HFF-Myc (cell line): ENCODE measurements around the gene KCNJ4.

Experiments
- DNase-seq: peaks from one replicate; pipeline ENCODE4 v3.0.0-alpha.2; 2011; ENCODE audit warnings: low read depth; ENCODE audit errors: extremely low read depth
- H3K4me3 ChIP-seq: replicated peaks from 2 replicates; pipeline ENCODE4 v1.5.1; 2011; ENCODE audit warnings: low read depth, mild to moderate bottlenecking, control low read depth, low read length
- TF ChIP-seq, protein P1 (sequence below): IDR thresholded peaks from 2 replicates; pipeline ENCODE4 v1.5.1; 2012; ENCODE audit warnings: mild to moderate bottlenecking, low read depth, low read length, control low read depth; ENCODE audit errors: missing control alignments

Gene KCNJ4

DNA sequence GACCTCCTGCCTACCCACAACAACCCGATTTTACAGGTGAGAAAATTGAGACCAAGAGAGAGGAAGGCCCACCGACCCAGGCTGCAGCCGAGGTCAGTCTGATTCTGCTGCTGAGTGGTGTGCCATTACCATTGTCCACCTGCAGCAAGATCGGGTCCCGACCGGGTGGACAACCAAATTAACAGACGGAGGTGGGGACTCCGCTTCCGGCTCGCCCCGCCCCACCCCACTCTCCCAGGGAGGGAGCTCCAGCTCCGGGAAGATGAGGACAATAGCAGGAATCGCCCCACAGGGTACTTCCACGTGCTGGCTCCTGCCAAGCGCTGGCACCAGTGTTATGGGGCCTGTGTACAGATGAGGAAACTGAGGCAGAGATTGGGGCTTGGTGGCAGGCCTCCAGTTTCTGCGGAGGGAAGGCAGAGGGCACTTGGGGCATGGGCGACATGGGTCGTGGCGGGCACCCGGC, 12.5 kb upstream of the KCNJ4 start:
- DNase-seq = no peak
- peak overlapping the region; percentile 76 for H3K4me3 ChIP-seq
- TF ChIP-seq, protein P1, sequence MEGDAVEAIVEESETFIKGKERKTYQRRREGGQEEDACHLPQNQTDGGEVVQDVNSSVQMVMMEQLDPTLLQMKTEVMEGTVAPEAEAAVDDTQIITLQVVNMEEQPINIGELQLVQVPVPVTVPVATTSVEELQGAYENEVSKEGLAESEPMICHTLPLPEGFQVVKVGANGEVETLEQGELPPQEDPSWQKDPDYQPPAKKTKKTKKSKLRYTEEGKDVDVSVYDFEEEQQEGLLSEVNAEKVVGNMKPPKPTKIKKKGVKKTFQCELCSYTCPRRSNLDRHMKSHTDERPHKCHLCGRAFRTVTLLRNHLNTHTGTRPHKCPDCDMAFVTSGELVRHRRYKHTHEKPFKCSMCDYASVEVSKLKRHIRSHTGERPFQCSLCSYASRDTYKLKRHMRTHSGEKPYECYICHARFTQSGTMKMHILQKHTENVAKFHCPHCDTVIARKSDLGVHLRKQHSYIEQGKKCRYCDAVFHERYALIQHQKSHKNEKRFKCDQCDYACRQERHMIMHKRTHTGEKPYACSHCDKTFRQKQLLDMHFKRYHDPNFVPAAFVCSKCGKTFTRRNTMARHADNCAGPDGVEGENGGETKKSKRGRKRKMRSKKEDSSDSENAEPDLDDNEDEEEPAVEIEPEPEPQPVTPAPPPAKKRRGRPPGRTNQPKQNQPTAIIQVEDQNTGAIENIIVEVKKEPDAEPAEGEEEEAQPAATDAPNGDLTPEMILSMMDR = no peak

DNA sequence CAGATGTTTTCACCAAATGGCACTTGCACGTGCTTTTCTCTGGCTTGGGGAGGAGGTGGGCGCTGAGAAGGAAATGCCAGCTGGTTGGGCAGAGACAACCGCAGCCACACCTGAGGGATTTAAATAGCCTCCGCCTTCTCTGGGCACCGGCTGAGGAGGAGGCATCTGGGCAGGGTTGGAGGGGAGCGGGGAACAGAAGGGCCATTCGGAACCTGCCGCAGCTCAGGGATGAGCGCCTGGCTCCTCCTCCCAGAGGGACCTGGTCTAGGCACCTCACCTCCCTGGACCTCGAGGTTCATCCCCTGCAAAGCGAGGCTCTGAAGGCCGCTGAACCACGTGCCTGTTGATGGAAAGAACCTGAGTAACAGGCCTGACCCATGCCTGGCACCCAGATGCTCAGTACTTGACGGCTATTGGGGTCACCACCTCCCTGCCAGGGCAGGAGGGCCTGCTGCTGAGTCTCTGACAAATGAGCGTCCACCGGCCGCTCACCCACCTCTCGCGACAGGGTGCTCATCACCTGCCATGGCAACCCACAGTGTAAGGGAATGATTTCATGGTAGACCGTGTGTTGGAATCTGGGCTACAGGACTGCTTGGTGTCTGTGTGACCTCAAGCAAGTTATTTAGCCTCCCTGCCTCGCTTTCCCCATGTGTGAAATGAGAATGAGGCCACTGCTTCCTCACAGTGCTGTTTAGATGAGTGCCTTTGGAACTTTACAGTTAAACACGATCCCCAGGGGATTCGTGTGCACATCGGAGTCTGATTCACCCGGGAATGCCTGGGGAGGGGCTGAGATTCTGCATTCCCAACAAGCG, 10.9 kb upstream of the KCNJ4 start:
- TF ChIP-seq, protein P1 = no peak
- DNase-seq = no peak
- no peak overlapping the region for H3K4me3 ChIP-seq

DNA sequence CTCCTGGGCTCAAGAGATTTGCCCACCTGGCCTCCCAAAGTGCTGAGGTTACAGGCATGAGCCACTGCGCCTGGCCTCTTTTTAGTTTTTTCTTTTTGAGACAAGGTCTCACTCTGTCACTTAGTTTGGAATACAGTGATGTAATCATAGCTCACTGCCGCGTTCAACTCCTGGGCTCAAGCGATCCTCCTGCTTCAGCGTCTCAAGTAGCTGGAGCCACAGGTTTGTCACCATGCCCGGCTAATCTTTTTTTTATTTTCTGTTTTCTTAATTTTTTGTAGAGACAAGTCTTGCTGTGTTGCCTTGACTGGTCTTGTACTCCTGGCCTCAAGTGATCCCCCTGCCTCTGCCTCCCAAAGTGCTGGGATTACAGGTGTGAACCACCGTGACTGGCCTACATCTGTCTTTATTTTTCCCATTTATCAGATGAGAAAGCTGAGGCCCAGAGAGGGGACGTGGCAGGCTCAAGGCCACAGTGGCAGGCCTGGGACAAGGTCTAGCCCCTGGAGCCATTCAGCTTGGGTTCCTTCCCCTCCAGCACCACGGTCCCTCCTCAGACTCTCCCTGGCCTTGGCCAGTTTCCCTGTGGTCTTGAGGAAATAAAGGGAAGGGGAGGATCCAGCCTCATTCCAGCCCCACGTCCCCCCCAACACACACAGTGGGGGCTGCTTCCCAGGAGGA, 10.1 kb upstream of the KCNJ4 start:
- DNase-seq = no peak
- H3K4me3 ChIP-seq = no peak overlapping the region
- TF ChIP-seq, protein P1 = no peak

DNA sequence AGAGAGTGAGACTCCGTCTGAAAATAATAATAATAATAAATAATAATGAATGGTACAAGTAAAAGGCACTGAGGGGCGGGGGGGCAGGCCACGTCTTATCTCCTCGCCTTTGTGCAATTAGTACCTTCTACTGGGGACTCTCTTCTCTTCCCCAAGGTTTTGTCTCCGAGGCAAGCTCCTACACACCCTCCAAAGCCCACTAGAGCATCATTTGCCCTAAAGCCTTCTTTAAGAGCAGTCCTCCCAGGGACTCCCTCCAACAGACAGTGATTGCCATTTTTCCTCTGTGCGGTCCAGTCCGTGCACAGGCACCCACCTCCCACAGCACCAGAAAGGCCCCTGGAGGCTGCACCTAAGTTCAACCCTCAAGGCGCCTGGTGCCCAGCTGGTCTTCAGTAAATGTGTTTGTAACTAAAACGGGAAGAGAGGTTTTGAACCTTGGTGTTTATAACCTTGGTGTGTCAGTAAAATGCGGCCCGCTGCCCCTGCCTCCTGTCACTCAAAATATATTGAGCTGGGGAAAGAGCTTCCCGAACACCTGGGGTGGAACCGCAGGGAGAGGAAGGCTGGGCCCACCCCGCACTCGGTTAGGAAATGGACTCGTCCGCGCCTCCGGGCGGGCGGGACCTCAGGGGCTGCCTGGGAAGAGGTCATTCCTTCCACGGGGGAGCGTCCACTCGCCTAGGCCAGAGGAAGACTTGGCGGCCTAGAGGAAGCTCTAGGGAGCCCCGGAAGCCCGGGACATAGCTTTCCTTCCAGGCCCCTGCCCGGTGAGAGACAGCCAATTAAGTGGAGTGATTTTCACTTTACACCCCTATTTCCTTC, 8.2 kb upstream of the KCNJ4 start:
- TF ChIP-seq, protein P1 = no peak
- H3K4me3 ChIP-seq = no peak overlapping the region
- no peak for DNase-seq

DNA sequence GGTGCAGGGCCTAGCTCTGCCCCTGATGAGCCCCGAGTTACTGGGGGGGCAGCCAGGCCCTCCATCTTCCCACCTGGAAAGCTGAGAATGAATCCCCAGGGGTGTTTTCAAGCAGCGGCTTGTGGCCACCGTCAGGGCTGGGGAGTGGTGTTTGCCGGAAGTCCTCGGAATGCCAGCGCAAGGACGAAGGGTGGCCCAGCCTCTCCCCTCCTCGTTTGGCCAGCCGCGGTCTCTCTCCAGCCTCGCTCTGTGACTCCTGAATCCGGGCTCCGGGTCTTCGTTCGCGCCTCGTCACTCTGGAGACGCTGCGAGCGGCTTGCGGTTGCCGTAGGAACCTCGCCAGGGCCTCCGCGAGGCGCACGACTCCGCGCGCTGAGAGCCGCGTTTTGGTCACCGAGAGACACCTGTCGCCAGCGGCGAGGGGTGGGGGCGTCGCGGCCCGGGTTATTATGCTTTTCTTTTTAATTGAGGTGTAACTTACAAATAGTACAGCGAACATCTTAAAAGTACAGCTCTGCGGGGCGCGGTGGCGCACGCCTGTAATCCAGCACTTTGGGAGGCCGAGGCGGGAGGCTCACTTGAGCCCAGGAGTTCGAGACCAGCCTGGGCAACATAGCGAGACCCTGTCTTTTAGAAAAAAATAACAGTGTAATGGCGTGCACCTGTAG, 6.5 kb upstream of the KCNJ4 start:
- TF ChIP-seq, protein P1 = no peak
- DNase-seq = peak; percentile 35
- no peak overlapping the region for H3K4me3 ChIP-seq

DNA sequence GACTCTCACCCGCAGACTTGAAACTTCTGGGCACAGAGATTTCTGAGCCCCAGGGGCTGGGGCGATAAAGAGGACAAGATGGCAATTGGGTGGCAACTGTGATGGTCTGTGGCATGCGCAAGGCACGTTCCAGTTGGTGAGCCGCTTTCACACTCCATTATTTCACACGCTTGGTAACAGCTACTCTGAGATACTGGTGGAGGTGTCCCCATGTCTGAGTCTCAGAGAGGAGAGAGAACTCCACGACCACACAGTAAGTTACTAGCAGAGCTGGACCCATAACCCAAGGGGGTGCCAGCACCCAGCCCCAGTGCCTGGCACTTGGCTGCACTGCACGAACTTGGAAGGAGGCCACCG, 6.0 kb upstream of the KCNJ4 start:
- TF ChIP-seq, protein P1 = no peak
- H3K4me3 ChIP-seq = no peak overlapping the region
- no peak for DNase-seq
